GM12874 (cell line): Measurements from ENCODE around the gene LCAT.

ENCODE experiments used
- CTCF ChIP-seq: IDR thresholded peaks from 2 replicates; pipeline ENCODE4 v1.5.1; 2011; ENCODE audit warnings: low read depth, mild to moderate bottlenecking, control low read depth, low read length, moderate library complexity; ENCODE audit not compliant: insufficient read depth

The LCAT gene

GRCh38 chr16:67987460-67988160 is 43.7 kb upstream of the LCAT start:
- no peak for TF ChIP-seq CTCF

- TF ChIP-seq CTCF: no peak
These were observed 43.0 kb upstream of the LCAT start for GRCh38 chr16:67986949-67987348.

GRCh38 chr16:67982011-67982696 is 38.2 kb upstream of the LCAT start:
- no peak for TF ChIP-seq CTCF

GRCh38 chr16:67979955-67980678 is 36.2 kb upstream of the LCAT start, which contains the start of gene DPEP3:
TSS of gene DPEP3 (minus strand) at chr16:67980499. CDS start at chr16:67980380, 119 bp downstream.
- peak; percentile 93 for TF ChIP-seq CTCF

- TF ChIP-seq CTCF: no peak
These were observed 33.7 kb upstream of the LCAT start for GRCh38 chr16:67977469-67978227.

GRCh38 chr16:67977005-67977404 is 33.1 kb upstream of the LCAT start:
- TF ChIP-seq CTCF: no peak
